ENCODE measurements around the gene TMEM145.

Gene TMEM145

GRCh38 chr19:42278452-42279154 lies 34.5 kb upstream of the TMEM145 start:
- Histone ChIP-seq H3K36me3 (ENCODE audit: control insufficient read depth, insufficient read depth, low read length) (peaks cover 5% of the 10 kb centered on the region; the same call in 1 of the 2 replicates), H3K27ac (ENCODE audit: low read length) (no peak overlapping the region), H3K27me3 (ENCODE audit: control insufficient read depth, insufficient read depth, low read length) (no peaks in the 10 kb centered on the region), H3K9me3 (ENCODE audit: control insufficient read depth, insufficient read depth, low read length) (no peaks in the 10 kb centered on the region), H3K4me3 (ENCODE audit: low read length) (no peak overlapping the region), H3K4me1 (ENCODE audit: control insufficient read depth, insufficient read depth, low read length) (peaks cover 14% of the 10 kb centered on the region)
- WGBS (ENCODE audit: insufficient coverage, insufficient read length): no CpG with 5 or more reads among the region's 5 CpGs
- DNase-seq (ENCODE audit: low read depth, low spot score): no peak

GRCh38 chr19:42279155-42279901 lies 33.8 kb upstream of the TMEM145 start:
- no peak for DNase-seq (ENCODE audit: low read depth, low spot score)
- no peak overlapping the region for H3K27ac ChIP-seq (ENCODE audit: low read length)
- peaks cover under 1% of the 10 kb centered on the region; the same call in 1 of the 2 replicates for H3K36me3 ChIP-seq (ENCODE audit: control insufficient read depth, insufficient read depth, low read length)
- H3K4me1 ChIP-seq (ENCODE audit: control insufficient read depth, insufficient read depth, low read length): peaks cover 14% of the 10 kb centered on the region
- no CpG with 5 or more reads among the region's 6 CpGs for WGBS (ENCODE audit: insufficient coverage, insufficient read length)
- peak overlapping the region; percentile 83; the same call in 1 of the 2 replicates for H3K4me3 ChIP-seq (ENCODE audit: low read length)
- no peaks in the 10 kb centered on the region for H3K9me3 ChIP-seq (ENCODE audit: control insufficient read depth, insufficient read depth, low read length)
- H3K27me3 ChIP-seq (ENCODE audit: control insufficient read depth, insufficient read depth, low read length): no peaks in the 10 kb centered on the region

GRCh38 chr19:42279902-42280814 lies 33.0 kb upstream of the TMEM145 start:
- Histone ChIP-seq H3K4me3 (ENCODE audit: low read length) (peak overlapping the region; percentile 83), H3K9me3 (ENCODE audit: control insufficient read depth, insufficient read depth, low read length) (no peaks in the 10 kb centered on the region), H3K27ac (ENCODE audit: low read length) (no peak overlapping the region), H3K27me3 (ENCODE audit: control insufficient read depth, insufficient read depth, low read length) (no peaks in the 10 kb centered on the region), H3K4me1 (ENCODE audit: control insufficient read depth, insufficient read depth, low read length) (peaks cover 16% of the 10 kb centered on the region), H3K36me3 (ENCODE audit: control insufficient read depth, insufficient read depth, low read length) (no peaks in the 10 kb centered on the region)
- DNase-seq (ENCODE audit: low read depth, low spot score): no peak
- WGBS (ENCODE audit: insufficient coverage, insufficient read length): no CpG with 5 or more reads among the region's 89 CpGs

- peak overlapping the region; percentile 83 for H3K4me3 ChIP-seq (ENCODE audit: low read length)
- H3K4me1 ChIP-seq (ENCODE audit: control insufficient read depth, insufficient read depth, low read length): peaks cover 18% of the 10 kb centered on the region
- H3K36me3 ChIP-seq (ENCODE audit: control insufficient read depth, insufficient read depth, low read length): no peaks in the 10 kb centered on the region
- no CpG with 5 or more reads among the region's 20 CpGs for whole genome bisulfite sequencing (ENCODE audit: insufficient coverage, insufficient read length)
- H3K27me3 ChIP-seq (ENCODE audit: control insufficient read depth, insufficient read depth, low read length): no peaks in the 10 kb centered on the region
- no peak for DNase-seq (ENCODE audit: low read depth, low spot score)
- H3K9me3 ChIP-seq (ENCODE audit: control insufficient read depth, insufficient read depth, low read length): no peaks in the 10 kb centered on the region
- H3K27ac ChIP-seq (ENCODE audit: low read length): no peak overlapping the region
These were observed 32.3 kb upstream of the TMEM145 start for GRCh38 chr19:42280815-42281145.

GRCh38 chr19:42281146-42281826 lies 31.8 kb upstream of the TMEM145 start:
- no peak for DNase-seq (ENCODE audit: low read depth, low spot score)
- Histone ChIP-seq H3K9me3 (ENCODE audit: control insufficient read depth, insufficient read depth, low read length) (no peaks in the 10 kb centered on the region), H3K4me3 (ENCODE audit: low read length) (peak overlapping the region; percentile 22; the same call in 1 of the 2 replicates), H3K27ac (ENCODE audit: low read length) (no peak overlapping the region), H3K4me1 (ENCODE audit: control insufficient read depth, insufficient read depth, low read length) (peaks cover 20% of the 10 kb centered on the region), H3K27me3 (ENCODE audit: control insufficient read depth, insufficient read depth, low read length) (no peaks in the 10 kb centered on the region), H3K36me3 (ENCODE audit: control insufficient read depth, insufficient read depth, low read length) (no peaks in the 10 kb centered on the region)
- no CpG with 5 or more reads among the region's 25 CpGs for WGBS (ENCODE audit: insufficient coverage, insufficient read length)

- H3K4me3 ChIP-seq (ENCODE audit: low read length): no peak overlapping the region; the same call in 1 of the 2 replicates
- H3K27ac ChIP-seq (ENCODE audit: low read length): no peak overlapping the region
These were observed 31.0 kb upstream of the TMEM145 start for GRCh38 chr19:42281827-42282762.

GRCh38 chr19:42282819-42283187 lies 30.3 kb upstream of the TMEM145 start:
- H3K27me3 ChIP-seq (ENCODE audit: control insufficient read depth, insufficient read depth, low read length): no peaks in the 10 kb centered on the region
- no peak for DNase-seq (ENCODE audit: low read depth, low spot score)
- peaks cover 21% of the 10 kb centered on the region for H3K4me1 ChIP-seq (ENCODE audit: control insufficient read depth, insufficient read depth, low read length)
- H3K9me3 ChIP-seq (ENCODE audit: control insufficient read depth, insufficient read depth, low read length): no peaks in the 10 kb centered on the region
- H3K4me3 ChIP-seq (ENCODE audit: low read length): no peak overlapping the region
- H3K27ac ChIP-seq (ENCODE audit: low read length): no peak overlapping the region
- peaks cover 12% of the 10 kb centered on the region for H3K36me3 ChIP-seq (ENCODE audit: control insufficient read depth, insufficient read depth, low read length)
- 100% methylated on average over 1 of the region's 4 CpGs for WGBS (ENCODE audit: insufficient coverage, insufficient read length)

More at GRCh38 chr19:42281827-42282762, 31.0 kb upstream of the TMEM145 start:
- Histone ChIP-seq H3K4me1 (ENCODE audit: control insufficient read depth, insufficient read depth, low read length) (peaks cover 21% of the 10 kb centered on the region), H3K9me3 (ENCODE audit: control insufficient read depth, insufficient read depth, low read length) (no peaks in the 10 kb centered on the region), H3K36me3 (ENCODE audit: control insufficient read depth, insufficient read depth, low read length) (peaks cover 5% of the 10 kb centered on the region), H3K27me3 (ENCODE audit: control insufficient read depth, insufficient read depth, low read length) (no peaks in the 10 kb centered on the region)
- DNase-seq (ENCODE audit: low read depth, low spot score): no peak
- no CpG with 5 or more reads among the region's 7 CpGs for WGBS (ENCODE audit: insufficient coverage, insufficient read length)

- DNase-seq (ENCODE audit: low read depth, low spot score): no peak
- Histone ChIP-seq H3K27me3 (ENCODE audit: control insufficient read depth, insufficient read depth, low read length) (no peaks in the 10 kb centered on the region), H3K4me3 (ENCODE audit: low read length) (peak overlapping the region; percentile 78; the same call in 1 of the 2 replicates), H3K36me3 (ENCODE audit: control insufficient read depth, insufficient read depth, low read length) (peaks cover 14% of the 10 kb centered on the region), H3K9me3 (ENCODE audit: control insufficient read depth, insufficient read depth, low read length) (no peaks in the 10 kb centered on the region), H3K27ac (ENCODE audit: low read length) (no peak overlapping the region), H3K4me1 (ENCODE audit: control insufficient read depth, insufficient read depth, low read length) (peaks cover 21% of the 10 kb centered on the region)
- 100% methylated on average over 1 of the region's 74 CpGs for WGBS (ENCODE audit: insufficient coverage, insufficient read length)
These were observed 29.7 kb upstream of the TMEM145 start for GRCh38 chr19:42283188-42284065.
